B cell (primary cell): Measurements from ENCODE around the gene PLBD1. TPM values are rescaled to one million over a fixed set of nuclear protein-coding genes. Genes with fewer than 3 reads are reported as not detected.
A peak's percentile ranks its signal among the peaks of the same experiment; 100 is the strongest.

Experiments used
- ATAC-seq: fragments of 200-7000 bp; cut with Tn5 transposase; one replicate; pipeline ENCODE4 v1.10.0; 2021; ENCODE audit warnings: low read depth, mild to moderate bottlenecking, moderate number of reproducible peaks, moderate library complexity
- CTCF ChIA-PET: fragments of 350-600 bp; sonication (Branson Sonifier 250); formaldehyde crosslinking; loops from one replicate; lab custom pipeline; 2021; ENCODE audit warnings: antibody characterized with exemption, inconsistent platforms; lab: Charles Lee
- POLR2A ChIA-PET: fragments of 350-600 bp; sonication (Branson Sonifier 250); formaldehyde crosslinking; loops from one replicate; lab custom pipeline; 2021; ENCODE audit warnings: antibody characterized with exemption; lab: Charles Lee
- DNase-seq: peaks from one replicate; pipeline ENCODE4 v3.0.0; 2013
- H2AFZ ChIP-seq: 2 replicates; pipeline ENCODE4 v1.6.1; 2012; ENCODE audit warnings: mild to moderate bottlenecking, low read depth, low read length; ENCODE audit not compliant: insufficient read depth, poor library complexity, severe bottlenecking
- H3K27ac ChIP-seq, 2 donors: 1 replicate in 1 of 2; 2 replicates in 1 of 2; pipeline ENCODE4 v1.5.1; 2012 to 2013; ENCODE audit warnings: low read length in 2 of 2, mild to moderate bottlenecking in 2 of 2, moderate library complexity in 1 of 2
- H3K27me3 ChIP-seq, 4 experiments: fragments of 200-600 bp in 1 of 4; sonication (generic) in 1 of 4; replicated peaks in 1 of 4; 1 replicate in 2 of 4; 2 replicates in 2 of 4; pipeline versions ENCODE4 v1.6.1 to v1.7.0; 2013 to 2016; ENCODE audit warnings: low read length in 3 of 4, mild to moderate bottlenecking in 2 of 4, mixed read lengths in 1 of 4, moderate library complexity in 1 of 4; ENCODE audit not compliant: insufficient read depth in 4 of 4, control insufficient read depth in 3 of 4; ENCODE audit errors: control extremely low read depth in 1 of 4
- H3K36me3 ChIP-seq, 2 experiments: replicated peaks in 1 of 2; 1 replicate in 1 of 2; 2 replicates in 1 of 2; pipeline versions ENCODE4 v1.6.1 to v1.7.1; 2013; ENCODE audit warnings: low read length in 1 of 2; ENCODE audit not compliant: insufficient read depth in 2 of 2, control insufficient read depth in 1 of 2; ENCODE audit errors: control extremely low read depth in 1 of 2, extremely low read depth in 1 of 2
- H3K4me1 ChIP-seq, 2 donors: fragments of 200-600 bp in 1 of 2; sonication (generic) in 1 of 2; 1 replicate in 1 of 2; 2 replicates in 1 of 2; pipeline versions ENCODE4 v1.5.1 to v1.6.1; 2013 to 2017; ENCODE audit warnings: low read length in 2 of 2; ENCODE audit not compliant: control insufficient read depth in 2 of 2, insufficient read depth in 2 of 2
- H3K4me2 ChIP-seq: replicated peaks from 2 replicates; pipeline ENCODE3; 2012; ENCODE audit warnings: mild to moderate bottlenecking, low read depth, low read length; ENCODE audit not compliant: poor library complexity, severe bottlenecking
- H3K4me3 ChIP-seq, 5 experiments: fragments of 200-600 bp in 1 of 5; sonication (generic) in 1 of 5; 1 replicate in 3 of 5; 2 replicates in 2 of 5; pipeline versions ENCODE4 v1.5.1 to v1.7.0; 2011 to 2016; ENCODE audit warnings: low read length in 4 of 5, mild to moderate bottlenecking in 4 of 5, low read depth in 2 of 5, control low read depth in 1 of 5, moderate library complexity in 1 of 5; ENCODE audit not compliant: insufficient read depth in 1 of 5; ENCODE audit errors: control extremely low read depth in 1 of 5, extremely low read depth in 1 of 5
- H3K79me2 ChIP-seq: fragments of 200-600 bp; sonication (generic); one replicate; pipeline ENCODE4 v1.6.0; 2016; ENCODE audit warnings: low read length; ENCODE audit not compliant: control insufficient read depth, insufficient read depth
- H3K9ac ChIP-seq: fragments of 200-600 bp; sonication (generic); 2 replicates; pipeline ENCODE4 v1.6.1; 2017; ENCODE audit warnings: mild to moderate bottlenecking, low read length, moderate library complexity
- H3K9me3 ChIP-seq, 3 donors: one replicate each; pipeline versions ENCODE4 v1.6.1 to v1.7.1; 2013; ENCODE audit warnings: low read length in 2 of 3; ENCODE audit not compliant: control insufficient read depth in 2 of 3, insufficient read depth in 1 of 3; ENCODE audit errors: control extremely low read depth in 1 of 3
- H4K20me1 ChIP-seq: 2 replicates; pipeline ENCODE4 v1.6.0; 2012; ENCODE audit warnings: mild to moderate bottlenecking, low read length; ENCODE audit not compliant: insufficient read depth, control insufficient read depth, poor library complexity, severe bottlenecking
- H3K27ac Mint-ChIP-seq: one replicate; pipeline ENCODE4 v1.8.0; 2021; ENCODE audit warnings: mixed read lengths
- H3K27me3 Mint-ChIP-seq: one replicate; pipeline ENCODE4 v1.8.0; 2021; ENCODE audit warnings: mixed read lengths
- H3K4me1 Mint-ChIP-seq: one replicate; pipeline ENCODE4 v1.8.0; 2021; ENCODE audit warnings: mixed read lengths
- H3K4me3 Mint-ChIP-seq: one replicate; pipeline ENCODE4 v1.8.0; 2021; ENCODE audit warnings: mixed read lengths
- H3K9me3 Mint-ChIP-seq: one replicate; pipeline ENCODE4 v1.8.0; 2022; ENCODE audit warnings: mixed read lengths; ENCODE audit not compliant: insufficient read depth
- CTCF ChIP-seq: fragments of 200-600 bp; IDR thresholded peaks from one replicate; pipeline ENCODE4 v1.8.0; 2022; ENCODE audit warnings: antibody characterized with exemption, mild to moderate bottlenecking
- EZH2 ChIP-seq: IDR thresholded peaks from 2 replicates; pipeline ENCODE4 v1.6.1; 2012; ENCODE audit warnings: borderline replicate concordance, low read depth, mild to moderate bottlenecking, moderate library complexity, low read length; ENCODE audit not compliant: insufficient read depth, poor library complexity, severe bottlenecking
- WGBS: methylation state at CpG from one replicate; pipeline ENCODE4 v1.1.5; 2013; ENCODE audit warnings: missing lambda C conversion rate; ENCODE audit not compliant: insufficient coverage; 5-methylcytosine and 5-hydroxymethylcytosine counted together
- intact Hi-C: fragments of 100-400 bp; cut with micrococcal nuclease; formaldehyde crosslinking; loops from one replicate; pipeline ENCODE4 v1.10.0; 2022
- polyA plus RNA-seq: library from polyadenylated mRNA; depleted of rRNA; stranded (reverse); fragments of >200 nt; gene quantifications from 2 replicates; pipeline ENCODE4 v1.2.3, GENCODE V29; 2012
- total RNA-seq, 2 donors: library from RNA; stranded (reverse); fragments of 120-200 nt in 1 of 2; gene quantifications; 1 replicate in 1 of 2; 2 replicates in 1 of 2; pipeline versions ENCODE4 v1.2.3 to v1.2.4, GENCODE V29; 2013 to 2022

The PLBD1 gene
- total and polyA plus RNA-seq, 2 donors (not counting 1 experiment from before 2014, with no cell fraction given) = 1.1 to 1.6 TPM

GRCh38 chr12:14482886-14483285, 84.8 kb downstream of the PLBD1 start:
- Mint-ChIP-seq H3K9me3 (no peaks in the 10 kb centered on the region), H3K27ac (no peak overlapping the region), H3K27me3 (no peaks in the 10 kb centered on the region), H3K4me3 (no peak overlapping the region), H3K4me1 (no peaks in the 10 kb centered on the region)
- H3K27me3 ChIP-seq = no peaks in the 10 kb centered on the region
- TF ChIP-seq EZH2 (no peak), CTCF (no peak)
- POLR2A ChIA-PET = no interaction called here
- no peaks in the 10 kb centered on the region for H3K79me2 ChIP-seq
- no peak overlapping the region for H3K4me2 ChIP-seq
- H3K4me1 ChIP-seq = no peaks in the 10 kb centered on the region
- peaks cover 7% of the 10 kb centered on the region for H4K20me1 ChIP-seq
- no peak overlapping the region for H2AFZ ChIP-seq
- no peaks in the 10 kb centered on the region for H3K9me3 ChIP-seq
- no peak overlapping the region for H3K9ac ChIP-seq
- CTCF ChIA-PET = no interaction called here
- DNase-seq (no peak), ATAC-seq (no peak)
- WGBS = no CpG with 5 or more reads among the region's 2 CpGs
- peaks cover 7 to 97% of the 10 kb centered on the region in 2 experiments for H3K36me3 ChIP-seq
- H3K4me3 ChIP-seq = no peak overlapping the region
- H3K27ac ChIP-seq = no peak overlapping the region
- intact Hi-C loops = no loop called here

GRCh38 chr12:14482361-14482760, 85.3 kb downstream of the PLBD1 start:
- no peaks in the 10 kb centered on the region for H3K9me3 Mint-ChIP-seq
- intact Hi-C loops = no loop called here
- H3K27me3 ChIP-seq = no peaks in the 10 kb centered on the region
- H3K4me2 ChIP-seq = no peak overlapping the region
- no peaks in the 10 kb centered on the region for H3K27me3 Mint-ChIP-seq
- H3K36me3 ChIP-seq = peaks cover 6 to 96% of the 10 kb centered on the region in 2 experiments
- ChIA-PET POLR2A (no interaction called here), CTCF (no interaction called here)
- no peaks in the 10 kb centered on the region for H3K79me2 ChIP-seq
- ATAC-seq = no peak
- H2AFZ ChIP-seq = no peak overlapping the region
- no peaks in the 10 kb centered on the region for H3K4me1 Mint-ChIP-seq
- no peaks in the 10 kb centered on the region for H3K4me1 ChIP-seq
- H3K27ac Mint-ChIP-seq = peak overlapping the region; percentile 10
- peaks cover 7% of the 10 kb centered on the region for H4K20me1 ChIP-seq
- no peaks in the 10 kb centered on the region for H3K9me3 ChIP-seq
- TF ChIP-seq CTCF (no peak), EZH2 (no peak)
- no peak overlapping the region for H3K9ac ChIP-seq
- no peak for DNase-seq
- H3K27ac ChIP-seq = no peak overlapping the region
- WGBS = no CpG with 5 or more reads among the region's 1 CpG
- no peak overlapping the region for H3K4me3 ChIP-seq
- H3K4me3 Mint-ChIP-seq = no peak overlapping the region
